Erythroblast (primary cell): ENCODE data around the gene ASL.

Experiments used
- GATA1 ChIP-seq: IDR thresholded peaks from 2 replicates; pipeline ENCODE4 v1.6.1; 2011; ENCODE audit warnings: low read depth, mild to moderate bottlenecking, control low read depth, low read length, moderate library complexity
- POLR2A ChIP-seq: IDR thresholded peaks from 2 replicates; pipeline ENCODE4 v1.6.1; 2011; ENCODE audit warnings: mild to moderate bottlenecking, low read length

GRCh38 chr7:66110856-66111255 is 35.2 kb downstream of the ASL start:
- no peak for TF ChIP-seq POLR2A
- no peak for TF ChIP-seq GATA1
